Astrocyte of the cerebellum (primary cell): Measurements from ENCODE around the gene SLC22A23.

Source experiments
- DNase-seq: peaks from one replicate; pipeline ENCODE4 v3.0.0-alpha.2; 2011; ENCODE audit warnings: low read depth
- H3K4me3 ChIP-seq: 2 replicates; pipeline ENCODE4 v1.5.1; 2011; ENCODE audit warnings: mild to moderate bottlenecking, low read depth, low read length, moderate library complexity
- CTCF ChIP-seq: IDR thresholded peaks from 2 replicates; pipeline ENCODE4 v1.5.1; 2012; ENCODE audit warnings: low read length, low read depth, moderate library complexity, mild to moderate bottlenecking; ENCODE audit errors: missing control alignments
- in situ Hi-C: cut with HindIII; loops from 2 replicates; pipeline ENCODE4 v1.10.0; 2017; ENCODE audit warnings: low sequenced_read_pairs

Gene SLC22A23

GRCh38 chr6:3429211-3429610, 27.6 kb downstream of the SLC22A23 start:
- TF ChIP-seq CTCF = no peak
- DNase-seq = no peak
- in situ Hi-C loops = loop anchor here (5.0 kb wide), 1 partner anchor 132 kb away; no protein-coding TSS in a partner anchor
- no peak overlapping the region for H3K4me3 ChIP-seq

GRCh38 chr6:3428700-3429099, 28.1 kb downstream of the SLC22A23 start:
- TF ChIP-seq CTCF = no peak

GRCh38 chr6:3428247-3428646, 28.6 kb downstream of the SLC22A23 start:
- no peak overlapping the region for H3K4me3 ChIP-seq
- DNase-seq = no peak
- in situ Hi-C loops = loop anchor here (5.0 kb wide), 1 partner anchor 131 kb away; no protein-coding TSS in a partner anchor
- no peak for TF ChIP-seq CTCF

More at GRCh38 chr6:3428700-3429099, 28.1 kb downstream of the SLC22A23 start:
- no peak for DNase-seq
- H3K4me3 ChIP-seq = no peak overlapping the region
- in situ Hi-C loops = loop anchor here (5.0 kb wide), 1 partner anchor 131 kb away; no protein-coding TSS in a partner anchor

GRCh38 chr6:3427687-3428085, 29.2 kb downstream of the SLC22A23 start:
- in situ Hi-C loops = loop anchor here (5.0 kb wide), 1 partner anchor 130 kb away; no protein-coding TSS in a partner anchor
- TF ChIP-seq CTCF = no peak
- DNase-seq = no peak
- H3K4me3 ChIP-seq = no peak overlapping the region

GRCh38 chr6:3426927-3427686, 29.7 kb downstream of the SLC22A23 start:
- no peak for TF ChIP-seq CTCF
- in situ Hi-C loops = loop anchor here (5.0 kb wide), 1 partner anchor 130 kb away; no protein-coding TSS in a partner anchor
- DNase-seq = no peak
- H3K4me3 ChIP-seq = no peak overlapping the region

GRCh38 chr6:3426091-3426926, 30.5 kb downstream of the SLC22A23 start:
- in situ Hi-C loops = loop anchor here (5.0 kb wide), 1 partner anchor 129 kb away; no protein-coding TSS in a partner anchor

More at GRCh38 chr6:3426091-3426926, 30.5 kb downstream of the SLC22A23 start:
- DNase-seq = no peak
- no peak overlapping the region for H3K4me3 ChIP-seq
- no peak for TF ChIP-seq CTCF
